Keratinocyte (primary cell): Measurements from ENCODE around the gene TGFB1I1.

ENCODE experiments used
- CTCF ChIP-seq, 3 experiments: IDR thresholded peaks in 1 of 3; conservative IDR thresholded peaks in 1 of 3; optimal IDR thresholded peaks in 1 of 3; 2 replicates in 2 of 3; 3 replicates in 1 of 3; pipeline versions ENCODE3 to v1.5.1; 2011; ENCODE audit warnings: low read length in 3 of 3, mild to moderate bottlenecking in 3 of 3, moderate library complexity in 2 of 3, control low read depth in 1 of 3, inconsistent platforms in 1 of 3; ENCODE audit not compliant: insufficient read depth in 2 of 3; ENCODE audit errors: extremely low read depth in 1 of 3
- EZH2 ChIP-seq: IDR thresholded peaks from one replicate; pipeline ENCODE4 v1.6.1; 2012; ENCODE audit warnings: inconsistent platforms, mild to moderate bottlenecking, low read length, moderate library complexity

GRCh38 chr16:31435341-31436220 lies 36.4 kb upstream of the TGFB1I1 start:
- TF ChIP-seq CTCF (optimal IDR thresholded peaks at IDR 0.05 in 1 of 3, IDR thresholded peaks at IDR 0.05 in 1 of 3, conservative IDR thresholded peaks at IDR 0.05 in 1 of 3; ENCODE audit: extremely low read depth in 1 of 3, insufficient read depth in 2 of 3, low read length in 3 of 3) (no peak), EZH2 (no peak)
